Measurements from ENCODE around the gene ADGRG4.
"Not testable (repeated sequence)": the region's sequence is repeated elsewhere in the genome, so short reads cannot be mapped to it uniquely, and the experiment has no call there.

Gene ADGRG4

GRCh38 chrX:136395271-136395670, 94.5 kb downstream of the ADGRG4 start:
- no peak overlapping the region for H3K4me3 Mint-ChIP-seq
- H3K9me3 Mint-ChIP-seq: no peaks in the 10 kb centered on the region
- no peaks in the 10 kb centered on the region for H3K4me1 Mint-ChIP-seq
- H3K27me3 Mint-ChIP-seq: no peaks in the 10 kb centered on the region
- H3K36me3 Mint-ChIP-seq: no peaks in the 10 kb centered on the region
- no peak overlapping the region for H3K27ac Mint-ChIP-seq

DNA sequence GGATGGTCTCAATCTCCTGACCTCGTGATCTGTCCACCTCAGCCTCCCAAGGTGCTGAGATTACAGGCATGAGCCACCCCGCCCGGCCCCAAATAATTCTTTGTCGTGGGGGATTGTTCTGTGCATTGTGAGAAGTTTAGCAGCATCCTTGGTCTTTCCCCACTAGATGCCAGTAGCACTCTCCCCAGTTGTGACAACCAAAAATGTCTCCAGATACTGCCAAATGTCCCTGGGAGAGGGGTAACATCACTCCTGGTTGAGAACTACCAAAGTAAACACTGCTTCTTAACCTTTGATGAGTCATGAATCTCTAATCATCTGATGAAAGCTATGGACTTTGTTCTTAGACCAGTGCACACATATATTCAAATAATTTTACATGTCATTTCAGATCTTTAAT, 96.2 kb downstream of the ADGRG4 start:
- Mint-ChIP-seq H3K9me3 (no peaks in the 10 kb centered on the region), H3K4me3 (no peak overlapping the region), H3K36me3 (no peaks in the 10 kb centered on the region), H3K27me3 (no peaks in the 10 kb centered on the region), H3K4me1 (no peaks in the 10 kb centered on the region), H3K27ac (no peak overlapping the region)

- Mint-ChIP-seq H3K4me1 (no peaks in the 10 kb centered on the region), H3K4me3 (no peak overlapping the region), H3K9me3 (no peaks in the 10 kb centered on the region), H3K27ac (no peak overlapping the region), H3K36me3 (no peaks in the 10 kb centered on the region), H3K27me3 (no peaks in the 10 kb centered on the region)
Observed at GRCh38 chrX:136405126-136405525, 104.4 kb downstream of the ADGRG4 start.

DNA sequence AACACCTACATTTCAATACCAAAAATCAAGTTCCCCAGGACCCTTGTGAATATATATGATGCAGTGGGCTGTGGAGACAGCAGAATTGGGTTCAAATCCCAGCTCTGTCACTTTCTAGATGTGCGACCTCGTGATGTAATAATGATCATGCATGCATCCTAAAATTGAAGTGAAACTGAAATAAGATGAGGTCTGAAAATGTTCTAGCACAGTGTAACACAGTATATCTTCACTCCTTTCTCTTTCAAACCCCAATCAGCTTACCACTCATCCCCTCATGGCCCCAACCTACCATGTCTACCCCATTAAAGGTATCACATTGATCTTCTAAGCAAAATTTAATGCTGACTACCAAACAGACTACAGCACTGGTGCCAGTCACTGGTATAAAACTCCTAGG, 117.0 kb downstream of the ADGRG4 start:
- Mint-ChIP-seq H3K27me3 (no peaks in the 10 kb centered on the region), H3K9me3 (no peaks in the 10 kb centered on the region), H3K4me1 (no peaks in the 10 kb centered on the region), H3K36me3 (peaks cover 1% of the 10 kb centered on the region), H3K27ac (no peak overlapping the region), H3K4me3 (no peak overlapping the region)

GRCh38 chrX:136421338-136421737, 120.6 kb downstream of the ADGRG4 start:
- H3K9me3 Mint-ChIP-seq: no peaks in the 10 kb centered on the region
- H3K4me1 Mint-ChIP-seq: no peaks in the 10 kb centered on the region
- H3K27me3 Mint-ChIP-seq: no peaks in the 10 kb centered on the region
- H3K27ac Mint-ChIP-seq: no peak overlapping the region
- H3K36me3 Mint-ChIP-seq: peaks cover 1% of the 10 kb centered on the region
- no peak overlapping the region for H3K4me3 Mint-ChIP-seq

DNA sequence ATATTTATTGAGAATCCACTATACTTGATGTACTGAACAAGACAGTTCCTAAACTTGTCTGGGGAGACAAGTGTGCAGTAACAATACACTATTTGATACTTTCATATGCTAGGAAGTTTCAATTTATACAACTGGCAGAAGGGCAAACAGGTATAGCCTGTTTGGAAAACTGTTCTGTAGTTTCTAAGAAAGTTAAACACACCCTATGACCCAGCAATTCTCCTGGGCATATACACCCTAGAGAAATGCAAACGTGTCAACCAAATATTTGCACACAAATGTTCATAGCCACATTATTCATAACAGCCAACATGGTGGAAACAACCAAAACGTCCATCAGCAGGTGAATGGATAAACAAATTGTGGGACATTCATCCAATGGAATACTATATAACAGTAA, 123.0 kb downstream of the ADGRG4 start:
- H3K27ac Mint-ChIP-seq: no peak overlapping the region

DNA sequence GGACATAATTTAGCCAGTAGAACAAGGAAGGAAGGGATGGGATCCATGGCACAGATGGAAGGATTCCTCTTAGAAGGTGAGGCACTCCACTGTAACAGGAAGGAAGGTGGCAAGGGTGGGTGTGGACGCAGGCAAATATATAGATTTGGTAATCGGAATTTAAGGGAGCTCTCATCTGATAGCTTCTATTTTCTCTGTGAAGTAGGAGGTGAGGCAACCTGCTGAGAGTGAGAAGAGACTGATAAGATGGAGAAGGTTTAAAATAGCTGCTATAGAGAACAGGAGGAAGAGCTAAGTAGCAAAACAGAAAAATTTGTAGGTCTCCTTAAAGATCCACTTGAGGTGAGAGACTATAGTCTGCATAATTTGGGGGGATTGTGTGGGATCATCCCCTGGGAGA, 125.2 kb downstream of the ADGRG4 start:
- H3K9me3 Mint-ChIP-seq: no peaks in the 10 kb centered on the region
- H3K36me3 Mint-ChIP-seq: no peaks in the 10 kb centered on the region
- H3K4me3 Mint-ChIP-seq: no peak overlapping the region
- H3K27ac Mint-ChIP-seq: no peak overlapping the region
- H3K27me3 Mint-ChIP-seq: no peaks in the 10 kb centered on the region
- no peaks in the 10 kb centered on the region for H3K4me1 Mint-ChIP-seq

More for the DNA sequence above, 123.0 kb downstream of the ADGRG4 start:
- no peaks in the 10 kb centered on the region for H3K4me1 Mint-ChIP-seq
- H3K9me3 Mint-ChIP-seq: no peaks in the 10 kb centered on the region
- no peak overlapping the region for H3K4me3 Mint-ChIP-seq
- H3K36me3 Mint-ChIP-seq: peaks cover 1% of the 10 kb centered on the region
- H3K27me3 Mint-ChIP-seq: no peaks in the 10 kb centered on the region

DNA sequence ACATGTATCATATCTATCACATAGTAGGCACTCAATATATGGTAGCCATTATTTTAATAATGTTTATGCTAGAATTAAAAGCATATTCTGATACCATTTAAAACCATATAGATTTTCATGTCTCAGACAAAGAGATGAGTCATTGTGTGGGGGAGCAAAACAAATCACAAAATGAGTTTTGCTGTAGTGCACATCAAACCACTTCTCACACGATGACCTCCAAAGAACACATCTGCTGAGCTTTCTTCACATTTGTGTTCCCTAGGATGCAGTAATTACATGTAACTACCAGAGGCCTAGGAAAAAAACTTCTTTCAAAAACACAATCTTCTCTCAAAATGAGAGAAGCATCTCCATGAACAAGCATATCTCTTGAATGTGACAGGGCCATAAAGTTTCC, 130.9 kb downstream of the ADGRG4 start:
- H3K4me3 Mint-ChIP-seq: no peak overlapping the region
- no peaks in the 10 kb centered on the region for H3K36me3 Mint-ChIP-seq
- no peaks in the 10 kb centered on the region for H3K4me1 Mint-ChIP-seq
- no peak overlapping the region for H3K27ac Mint-ChIP-seq
- H3K9me3 Mint-ChIP-seq: no peaks in the 10 kb centered on the region
- H3K27me3 Mint-ChIP-seq: no peaks in the 10 kb centered on the region

- no peaks in the 10 kb centered on the region for H3K27me3 Mint-ChIP-seq
- no peaks in the 10 kb centered on the region for H3K4me1 Mint-ChIP-seq
- H3K27ac Mint-ChIP-seq: no peak overlapping the region
- no peaks in the 10 kb centered on the region for H3K36me3 Mint-ChIP-seq
- H3K9me3 Mint-ChIP-seq: no peaks in the 10 kb centered on the region
- no peak overlapping the region for H3K4me3 Mint-ChIP-seq
Observed at GRCh38 chrX:136437774-136438173, 137.0 kb downstream of the ADGRG4 start.

- H3K36me3 Mint-ChIP-seq: no peaks in the 10 kb centered on the region
- H3K9me3 Mint-ChIP-seq: no peaks in the 10 kb centered on the region
- H3K27ac Mint-ChIP-seq: no peak overlapping the region
- no peaks in the 10 kb centered on the region for H3K27me3 Mint-ChIP-seq
- no peak overlapping the region for H3K4me3 Mint-ChIP-seq
- H3K4me1 Mint-ChIP-seq: no peaks in the 10 kb centered on the region
Observed at GRCh38 chrX:136438192-136438591, 137.4 kb downstream of the ADGRG4 start.

DNA sequence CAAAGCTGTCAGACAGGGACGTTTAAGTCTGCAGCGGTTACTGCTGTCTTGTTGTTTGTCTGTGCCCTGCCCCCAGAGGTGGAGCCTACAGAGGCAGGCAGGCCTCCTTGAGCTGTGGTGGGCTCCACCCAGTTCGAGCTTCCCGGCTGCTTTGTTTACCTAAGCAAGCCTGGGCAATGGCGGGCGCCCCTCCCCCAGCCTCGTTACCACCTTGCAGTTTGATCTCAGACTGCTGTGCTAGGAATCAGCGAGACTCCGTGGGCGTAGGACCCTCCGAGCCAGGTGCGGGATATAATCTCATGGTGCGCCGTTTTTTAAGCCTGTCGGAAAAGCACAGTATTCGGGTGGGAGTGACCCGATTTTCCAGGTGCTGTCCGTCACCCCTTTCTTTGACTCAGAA, 144.9 kb downstream of the ADGRG4 start:
- H3K4me3 Mint-ChIP-seq, H3K4me1 Mint-ChIP-seq, H3K36me3 Mint-ChIP-seq, H3K27me3 Mint-ChIP-seq, H3K9me3 Mint-ChIP-seq, H3K27ac Mint-ChIP-seq: not testable (repeated sequence)

DNA sequence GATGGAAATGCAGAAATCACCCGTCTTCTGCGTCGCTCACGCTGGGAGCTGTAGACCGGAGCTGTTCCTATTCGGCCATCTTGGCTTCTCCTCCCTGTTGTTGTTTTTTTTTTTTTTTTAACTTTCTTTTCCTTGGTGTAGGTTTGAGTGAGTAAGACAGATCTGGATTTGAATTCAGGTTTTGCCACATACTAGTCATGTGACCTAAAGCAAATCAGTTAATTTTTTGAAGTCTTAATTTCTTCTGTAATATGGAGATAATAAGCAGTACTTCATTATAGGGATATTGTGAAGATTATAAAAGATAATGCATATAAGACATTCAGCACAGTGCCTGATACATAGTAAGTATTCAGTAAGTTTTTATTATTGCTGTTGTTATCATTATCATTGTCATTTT, 145.4 kb downstream of the ADGRG4 start:
- H3K9me3 Mint-ChIP-seq: no peaks in the 10 kb centered on the region
- H3K4me3 Mint-ChIP-seq: no peak overlapping the region
- no peak overlapping the region for H3K27ac Mint-ChIP-seq
- no peaks in the 10 kb centered on the region for H3K4me1 Mint-ChIP-seq
- no peaks in the 10 kb centered on the region for H3K27me3 Mint-ChIP-seq
- no peaks in the 10 kb centered on the region for H3K36me3 Mint-ChIP-seq

- Mint-ChIP-seq H3K27me3 (no peaks in the 10 kb centered on the region), H3K4me1 (no peaks in the 10 kb centered on the region), H3K27ac (no peak overlapping the region), H3K9me3 (no peaks in the 10 kb centered on the region), H3K4me3 (no peak overlapping the region), H3K36me3 (no peaks in the 10 kb centered on the region)
Observed at GRCh38 chrX:136447308-136447707, 146.5 kb downstream of the ADGRG4 start.

GRCh38 chrX:136447968-136448367, 147.2 kb downstream of the ADGRG4 start:
- no peaks in the 10 kb centered on the region for H3K27me3 Mint-ChIP-seq
- H3K27ac Mint-ChIP-seq: no peak overlapping the region
- H3K9me3 Mint-ChIP-seq: no peaks in the 10 kb centered on the region
- no peaks in the 10 kb centered on the region for H3K36me3 Mint-ChIP-seq
- no peak overlapping the region for H3K4me3 Mint-ChIP-seq
- H3K4me1 Mint-ChIP-seq: no peaks in the 10 kb centered on the region

- Mint-ChIP-seq H3K9me3 (no peaks in the 10 kb centered on the region), H3K27ac (no peak overlapping the region), H3K4me3 (no peak overlapping the region), H3K27me3 (no peaks in the 10 kb centered on the region), H3K36me3 (no peaks in the 10 kb centered on the region), H3K4me1 (no peaks in the 10 kb centered on the region)
Observed at GRCh38 chrX:136450050-136450830, 149.5 kb downstream of the ADGRG4 start.

DNA sequence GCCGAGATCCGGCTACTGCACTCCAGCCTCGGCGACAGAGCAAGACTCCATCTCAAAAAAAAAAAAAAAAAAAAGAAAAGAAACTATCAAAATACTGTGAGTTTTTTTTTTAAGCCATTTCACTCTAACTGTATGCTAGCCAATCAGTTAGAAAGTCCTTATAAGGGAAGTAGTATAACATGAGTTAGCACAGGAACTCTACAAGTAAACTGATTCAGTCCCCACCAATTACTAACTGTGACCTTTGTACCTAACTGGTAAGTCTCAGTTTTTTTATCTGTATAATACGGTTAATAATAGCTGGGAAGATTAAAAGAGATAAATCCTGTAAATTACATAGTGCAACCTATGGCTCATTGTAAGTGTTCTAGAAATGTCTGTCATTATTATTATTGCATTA, 151.9 kb downstream of the ADGRG4 start:
- Mint-ChIP-seq H3K36me3 (no peaks in the 10 kb centered on the region), H3K27ac (no peak overlapping the region), H3K4me1 (no peaks in the 10 kb centered on the region), H3K27me3 (no peaks in the 10 kb centered on the region), H3K9me3 (no peaks in the 10 kb centered on the region), H3K4me3 (no peak overlapping the region)

GRCh38 chrX:136453114-136453513, 152.4 kb downstream of the ADGRG4 start:
- Mint-ChIP-seq H3K27ac (no peak overlapping the region), H3K4me1 (no peaks in the 10 kb centered on the region), H3K36me3 (no peaks in the 10 kb centered on the region), H3K9me3 (no peaks in the 10 kb centered on the region), H3K4me3 (no peak overlapping the region), H3K27me3 (no peaks in the 10 kb centered on the region)
